Measurements from ENCODE around the gene KDM4C.
A peak's percentile ranks its signal among the peaks of the same experiment; 100 is the strongest.

The KDM4C gene

DNA sequence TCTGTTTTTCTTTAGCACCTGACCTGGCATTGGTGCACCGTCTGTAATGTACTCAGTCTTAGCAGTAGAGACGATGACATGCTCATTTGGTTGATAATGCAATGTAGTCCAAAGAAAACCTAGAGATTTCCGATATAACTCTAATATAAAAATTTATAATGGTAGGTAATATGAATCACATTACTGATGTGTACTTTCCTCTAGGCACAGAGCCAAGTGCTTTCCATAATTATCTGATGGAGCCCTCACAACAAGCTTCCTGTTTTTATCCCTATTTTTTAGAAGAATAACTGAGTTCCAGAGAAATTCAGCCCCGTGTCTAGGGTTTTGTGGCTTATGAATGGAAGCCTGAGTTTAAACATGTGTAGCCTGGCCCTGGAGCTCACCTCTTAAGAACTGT is 53.7 kb downstream of the KDM4C start:
- DNase-seq: no peak

DNA sequence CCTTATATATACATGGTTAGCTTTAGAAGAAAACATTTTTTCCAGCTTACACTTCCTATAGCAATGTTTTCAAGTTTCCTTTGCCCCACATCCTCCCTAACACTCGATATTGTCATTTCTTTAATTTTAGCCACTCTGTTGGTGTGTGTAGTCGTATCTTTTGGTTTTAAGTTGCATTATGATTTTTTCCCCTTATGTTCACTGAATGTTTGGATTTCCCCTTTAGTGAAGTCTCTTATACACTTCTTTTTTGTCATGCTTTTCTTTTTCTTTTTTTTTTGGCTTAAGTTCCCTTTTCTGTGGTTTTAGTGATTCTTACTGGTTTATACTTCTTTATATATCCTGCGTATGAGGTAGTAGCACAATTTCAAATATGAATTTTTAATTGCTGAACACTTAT is 58.8 kb downstream of the KDM4C start:
- DNase-seq: no peak

DNA sequence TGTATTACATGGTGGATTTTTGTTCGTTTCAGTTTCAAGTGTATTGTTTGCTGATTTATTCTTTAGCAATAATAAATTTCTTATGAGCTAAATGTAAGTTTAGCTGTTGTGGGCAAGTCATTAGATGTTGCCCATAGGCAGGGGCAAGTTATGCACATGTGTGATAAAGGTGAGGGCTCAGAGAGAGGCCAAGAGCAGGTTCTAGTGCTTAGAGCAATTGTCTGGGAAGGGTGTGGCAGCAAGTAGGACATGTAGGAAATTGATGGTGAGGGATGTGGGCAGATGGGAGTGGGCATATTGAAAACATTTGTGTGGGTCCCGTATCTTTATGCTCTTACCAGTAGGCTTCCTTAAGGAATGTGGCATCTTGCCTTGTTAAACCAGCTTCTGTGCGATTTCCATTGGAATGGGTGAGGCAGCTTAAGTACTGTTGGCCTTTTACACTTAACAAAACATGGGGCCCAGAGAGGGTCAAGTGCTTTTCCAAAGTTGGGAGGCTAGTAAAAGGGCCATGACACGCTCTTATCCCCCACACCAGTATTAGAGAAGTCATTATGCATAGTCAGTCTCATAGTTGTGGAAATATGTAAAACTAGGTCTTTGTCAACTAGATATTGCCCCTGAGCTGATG is 60.6 kb downstream of the KDM4C start:
- no peak for DNase-seq

DNA sequence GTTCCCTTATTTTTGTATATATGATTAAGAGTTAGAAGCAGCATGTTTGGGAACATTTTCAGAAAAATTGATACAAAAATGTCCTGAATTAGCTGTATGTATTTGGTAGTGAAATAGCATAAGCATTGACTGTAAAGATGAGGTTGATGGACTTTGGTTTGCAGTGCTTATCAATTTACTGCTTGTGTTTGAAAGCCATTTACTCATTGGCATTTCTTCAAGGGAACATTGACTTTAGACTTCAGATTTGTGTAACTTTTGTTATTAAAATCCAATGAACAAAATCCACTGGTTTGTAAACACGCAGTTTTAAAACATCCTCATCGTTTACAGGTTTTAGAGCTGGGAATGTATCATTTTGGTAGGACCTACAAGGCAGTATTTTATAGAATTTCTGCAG is 61.3 kb downstream of the KDM4C start:
- DNase-seq: no peak

DNA sequence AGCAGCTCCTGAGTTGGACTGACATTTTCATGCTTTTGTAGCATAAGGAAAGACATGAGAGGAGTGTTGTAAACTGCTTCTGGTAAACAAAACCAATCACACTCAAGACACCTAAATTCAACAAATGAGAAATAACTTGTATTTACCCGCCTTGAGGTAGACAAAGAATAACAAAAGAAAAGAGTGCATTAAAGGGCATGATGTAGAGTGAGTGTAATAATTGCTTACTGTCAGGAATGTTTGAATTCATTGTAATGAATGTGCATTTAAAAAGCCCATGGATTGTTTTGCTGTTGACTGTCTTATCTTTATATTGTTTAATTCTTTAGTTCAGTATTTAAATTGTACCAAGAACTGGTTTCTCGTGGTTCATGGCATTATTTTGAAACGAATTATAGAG is 61.8 kb downstream of the KDM4C start:
- no peak for DNase-seq

DNA sequence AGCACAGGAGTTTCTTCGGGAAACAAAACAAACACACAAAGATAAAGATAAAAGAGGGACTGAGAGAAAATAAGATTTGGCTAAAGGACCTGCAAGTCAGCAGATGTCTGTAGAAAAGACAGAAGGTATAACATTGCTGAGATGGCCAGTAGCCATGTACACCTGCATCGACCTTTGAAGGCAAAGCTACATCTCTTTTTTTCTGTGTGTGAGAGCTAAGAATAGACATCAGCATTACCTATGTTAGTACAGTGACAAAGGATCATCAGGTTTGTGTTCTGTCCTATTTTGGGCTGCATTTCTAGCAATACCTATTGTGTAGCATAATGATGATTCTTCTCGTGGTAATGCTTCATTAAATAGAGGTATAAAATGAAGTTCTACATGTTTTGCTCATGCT is 64.9 kb downstream of the KDM4C start:
- DNase-seq: no peak

DNA sequence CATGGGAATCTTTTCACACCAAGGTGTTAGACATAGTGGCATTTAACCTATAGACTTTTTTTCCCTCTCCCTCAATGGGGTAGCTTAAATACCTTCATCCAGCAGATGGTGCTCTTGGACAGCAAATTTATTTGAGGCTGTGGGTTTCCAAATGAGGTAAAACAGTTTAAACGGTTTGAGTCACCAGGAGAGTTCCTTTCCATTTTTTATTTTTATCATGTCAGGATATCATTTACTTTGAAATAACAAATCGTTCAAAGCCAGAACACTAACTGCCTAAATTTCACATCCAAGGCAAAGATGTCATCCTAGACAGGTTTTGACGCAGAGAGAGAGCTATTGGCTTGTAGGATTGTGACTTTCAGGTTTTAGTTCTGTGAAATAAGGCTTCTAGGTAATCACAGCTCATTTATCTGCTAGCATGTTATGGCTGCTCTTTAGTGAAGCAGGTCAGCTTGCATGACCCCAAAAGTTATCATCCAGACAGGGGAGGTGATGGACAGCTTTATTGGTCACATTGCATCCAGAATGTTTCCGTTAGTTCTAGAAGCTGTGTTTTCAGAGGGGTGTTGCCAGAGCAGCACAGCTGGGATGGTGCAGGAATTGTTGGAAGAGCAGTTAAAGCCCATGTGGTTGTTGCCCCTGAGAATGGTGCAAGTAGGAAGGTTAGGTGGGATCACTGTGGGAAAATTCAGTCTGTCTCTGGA is 69.8 kb downstream of the KDM4C start:
- DNase-seq: peak; percentile 76

DNA sequence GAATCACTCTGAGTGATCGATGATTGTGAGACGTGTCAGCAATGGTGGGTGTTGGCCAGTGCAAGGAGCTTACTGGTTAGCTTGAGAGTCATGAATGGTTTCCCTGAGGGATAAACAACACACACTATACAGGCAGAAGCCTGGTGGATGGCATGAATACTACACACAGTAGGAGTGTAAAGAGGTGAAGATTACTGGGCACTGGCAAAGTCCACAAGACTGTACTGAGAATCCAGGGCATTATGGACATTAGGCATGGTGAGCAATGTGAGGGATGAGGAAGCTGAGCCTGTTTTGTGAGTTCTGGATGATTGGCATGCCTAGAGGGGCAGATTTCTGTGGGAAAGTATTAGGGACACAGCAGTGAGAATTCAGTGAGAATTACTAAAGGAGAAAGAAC is 71.3 kb downstream of the KDM4C start:
- no peak for DNase-seq

DNA sequence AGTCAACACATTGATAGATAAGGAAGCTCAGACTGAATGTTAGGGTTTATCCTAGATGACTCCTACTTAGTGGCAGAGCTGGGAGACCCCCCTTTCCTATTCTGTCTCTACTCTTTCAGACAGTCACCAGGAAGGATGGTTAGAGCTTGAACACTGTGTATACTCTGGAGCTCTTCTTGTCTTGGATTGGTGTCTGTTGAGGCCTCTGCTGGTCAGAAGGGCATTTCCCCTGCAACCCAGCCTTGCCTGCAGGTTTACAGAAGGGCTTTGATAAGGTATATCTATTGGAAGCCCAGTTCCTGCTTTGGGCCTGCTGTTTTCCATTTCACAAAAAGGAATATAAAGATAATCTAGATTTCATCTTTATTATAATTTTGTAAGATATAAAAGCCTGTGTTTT is 71.8 kb downstream of the KDM4C start:
- no peak for DNase-seq

DNA sequence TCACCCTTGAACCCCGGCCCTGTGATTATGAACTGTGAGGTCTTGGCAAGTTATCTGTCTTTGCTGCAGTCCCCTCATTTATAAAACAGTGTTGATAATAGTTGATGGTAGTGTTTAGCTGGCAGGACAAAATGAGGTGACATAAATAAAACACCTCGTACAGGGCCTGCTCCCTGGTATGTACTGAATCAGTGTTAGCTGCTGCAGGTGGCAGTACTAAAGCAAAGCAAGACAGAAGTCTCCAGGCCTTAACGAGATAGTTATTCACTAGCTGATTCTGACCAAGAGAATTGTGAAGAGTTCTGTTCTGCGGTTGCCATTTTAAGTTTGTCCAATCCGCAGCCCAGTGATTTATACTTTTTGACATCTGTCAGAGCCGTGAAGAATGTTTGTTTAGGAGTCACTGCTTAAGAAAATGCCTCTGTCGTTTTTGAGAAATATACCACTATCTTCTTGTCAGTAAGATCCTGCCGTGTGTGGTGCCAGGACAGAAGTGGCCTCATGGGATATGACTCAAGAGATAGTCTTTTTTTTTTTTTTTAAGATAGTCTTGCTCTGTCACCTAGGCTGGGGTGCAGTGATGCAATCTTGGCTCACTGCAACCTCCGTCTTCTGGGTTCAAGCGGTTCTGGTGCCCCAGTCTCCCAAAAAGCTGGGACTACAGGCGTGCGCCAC is 75.9 kb downstream of the KDM4C start:
- no peak for DNase-seq

DNA sequence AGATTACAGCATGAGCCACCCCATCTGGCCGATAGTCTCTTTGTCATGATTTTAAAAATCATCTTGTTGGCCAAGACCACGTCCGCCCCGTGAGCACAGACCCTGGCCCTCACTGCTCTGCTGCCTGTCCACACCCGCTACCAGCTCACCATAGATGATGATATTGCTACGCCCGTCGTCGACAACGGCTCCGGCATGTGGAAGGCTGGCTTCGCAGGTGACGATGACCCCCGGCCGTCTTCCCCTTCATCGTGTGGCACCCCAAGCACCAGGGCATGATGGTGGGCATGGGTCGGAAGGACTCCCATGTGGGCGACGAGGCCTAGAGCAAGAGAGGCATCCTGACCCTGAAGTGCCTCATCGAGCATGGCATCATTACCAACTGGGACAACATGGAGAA is 76.5 kb downstream of the KDM4C start:
- DNase-seq: no peak

DNA sequence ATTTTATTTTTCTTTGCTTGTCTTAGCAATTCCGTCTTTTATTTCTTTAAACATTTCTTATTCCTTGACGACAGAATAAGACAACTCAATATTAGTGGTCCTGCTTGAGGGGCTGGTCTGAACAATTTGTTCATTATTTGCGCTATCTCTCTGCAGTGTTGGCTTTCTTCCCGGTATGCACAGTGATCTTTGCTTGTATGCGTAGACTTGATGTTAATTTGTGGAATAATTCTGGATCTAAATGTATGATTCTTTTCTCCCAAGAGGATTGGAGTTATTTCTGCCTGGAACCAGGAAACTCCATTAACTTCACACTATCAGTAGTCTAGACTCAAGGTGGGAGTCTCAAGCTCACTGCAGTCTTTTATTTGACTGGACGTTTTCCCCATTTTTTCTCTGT is 80.4 kb downstream of the KDM4C start:
- DNase-seq: no peak

DNA sequence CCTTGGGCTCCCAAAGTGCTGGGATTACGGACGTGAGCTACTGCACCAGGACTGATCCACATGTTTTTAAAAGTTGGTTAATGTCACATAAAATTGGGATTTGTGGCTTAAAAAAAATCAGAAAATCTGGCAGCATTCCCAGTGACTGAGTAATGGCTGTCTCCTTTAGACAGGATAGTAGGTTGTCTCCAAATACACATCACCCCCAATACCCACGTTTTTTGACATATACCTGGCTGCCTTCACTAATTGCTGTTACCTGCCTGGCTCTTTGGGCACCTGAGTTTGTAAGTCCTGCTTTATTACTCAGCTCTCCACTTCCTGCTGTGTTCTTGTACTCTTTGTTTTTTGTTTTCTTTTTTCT is 84.8 kb downstream of the KDM4C start:
- DNase-seq: no peak

DNA sequence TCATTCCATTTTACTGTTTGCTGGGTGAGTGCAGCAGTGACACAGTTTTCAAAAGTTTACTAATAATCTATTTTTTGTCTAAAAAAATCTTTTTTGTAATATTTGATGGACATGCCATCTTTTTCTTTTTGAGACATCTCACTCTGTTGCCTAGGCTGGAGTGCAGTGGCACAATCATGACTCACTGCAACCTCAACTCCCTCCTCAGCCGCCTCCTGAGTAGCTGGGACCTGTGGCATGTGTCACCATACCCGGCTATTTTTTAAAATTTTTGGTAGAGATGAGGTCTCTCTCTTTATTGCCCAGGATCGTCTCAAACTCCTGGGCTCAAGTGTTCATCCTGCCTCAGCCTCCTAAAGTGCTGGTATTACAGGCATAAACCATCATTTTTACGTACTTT is 86.0 kb downstream of the KDM4C start:
- DNase-seq: no peak

DNA sequence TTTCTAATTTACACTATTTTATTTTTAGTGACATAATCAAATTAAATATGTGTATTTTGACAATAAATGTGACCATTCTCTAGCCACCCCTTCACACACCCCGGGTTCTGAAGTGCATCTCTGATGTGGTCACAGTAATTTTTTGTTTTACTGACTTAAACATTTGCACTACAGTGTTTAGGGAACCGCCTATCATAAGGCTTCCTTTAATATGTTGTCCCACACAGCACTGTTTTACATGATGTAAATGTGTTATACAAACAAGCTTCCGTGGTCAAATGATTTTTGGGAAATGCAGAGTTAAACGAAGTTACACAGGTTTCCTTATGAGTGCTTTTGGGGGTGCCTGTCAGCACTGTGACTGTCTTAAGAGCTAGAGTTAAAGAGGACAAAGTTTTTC is 86.5 kb downstream of the KDM4C start:
- DNase-seq: no peak

DNA sequence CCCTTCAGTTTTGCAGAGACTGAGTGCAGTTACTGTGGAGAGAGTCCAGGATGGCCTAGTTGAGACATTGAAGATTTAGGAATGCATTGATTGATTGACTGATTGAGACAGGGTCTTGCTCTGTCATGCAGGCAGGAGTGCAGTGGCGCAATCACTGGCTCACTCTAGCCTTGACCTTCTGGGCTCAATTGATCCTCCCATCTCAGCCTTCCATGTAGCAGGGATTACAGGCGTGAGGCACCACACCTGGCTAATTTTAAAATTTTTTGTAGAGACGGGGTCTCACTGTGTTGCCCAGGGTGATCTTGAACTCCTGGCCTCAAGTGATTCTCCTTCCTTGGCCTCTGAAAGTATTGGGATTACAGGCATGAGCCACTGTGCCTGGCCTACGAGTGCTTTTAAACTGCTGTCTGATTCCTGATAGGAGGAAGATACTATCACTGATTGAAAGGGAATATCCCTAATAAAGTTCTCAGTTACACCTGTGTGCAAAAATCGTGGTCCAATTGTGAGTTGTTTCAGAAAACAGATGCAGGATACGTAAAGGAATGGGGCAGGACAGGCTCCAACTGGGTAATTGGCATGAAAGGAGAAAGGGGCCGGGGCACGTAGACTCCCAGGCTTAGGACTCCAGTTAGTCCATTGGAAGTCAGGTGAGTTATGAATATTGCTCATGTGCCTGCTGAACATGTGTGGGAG is 87.5 kb downstream of the KDM4C start:
- no peak for DNase-seq

DNA sequence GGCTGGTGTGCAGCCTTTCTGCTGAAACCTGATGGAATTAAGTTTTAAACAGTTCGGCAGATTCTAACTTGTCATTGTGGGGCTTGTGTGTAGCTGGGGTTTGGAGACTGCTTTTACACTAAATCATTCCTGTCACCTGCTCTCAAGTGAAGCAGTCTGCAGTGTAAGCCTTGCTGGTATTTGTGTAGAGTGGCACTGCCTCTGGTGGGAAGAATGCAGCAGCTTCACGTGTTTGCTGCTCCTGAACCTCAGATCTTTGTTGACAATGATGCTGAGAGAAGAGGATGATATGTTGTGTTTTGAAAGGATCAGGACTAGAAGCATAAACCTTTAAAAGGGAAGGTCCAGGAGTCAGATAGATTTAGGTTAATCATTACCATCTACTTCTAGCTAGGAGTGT is 88.1 kb downstream of the KDM4C start:
- no peak for DNase-seq

DNA sequence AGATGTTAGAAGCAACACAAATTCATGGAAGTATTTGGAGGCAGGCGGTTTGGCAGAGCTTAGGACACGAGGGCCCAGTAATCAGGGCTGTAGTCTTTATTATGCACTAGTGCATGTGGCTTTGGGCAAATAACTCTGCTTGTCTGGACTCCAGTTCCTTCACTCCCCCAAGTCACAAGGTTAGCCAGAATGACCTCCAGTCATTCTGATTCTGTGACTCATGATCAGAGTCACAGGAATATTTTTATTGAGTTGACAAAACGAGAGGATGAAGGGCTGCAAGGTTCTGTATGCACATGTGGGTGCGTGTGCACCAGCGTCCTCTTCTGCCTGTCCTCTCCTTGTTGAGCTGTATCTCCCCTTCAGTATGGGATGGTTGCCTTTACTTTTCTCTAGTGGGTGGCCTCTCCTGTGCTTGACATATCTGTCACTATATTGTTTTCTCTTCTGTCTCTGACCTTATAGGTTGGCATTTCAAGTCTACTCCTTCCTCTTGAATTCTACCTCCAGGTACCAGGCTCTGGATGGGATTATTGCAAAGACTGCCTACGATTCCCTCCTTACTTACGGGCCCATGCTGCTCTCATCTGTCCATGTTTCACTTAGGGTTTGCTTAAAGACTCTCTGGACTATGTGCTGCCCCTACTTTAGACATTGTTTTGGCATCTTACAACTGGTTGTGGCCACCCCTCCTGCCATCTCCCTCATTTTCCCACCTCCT is 94.6 kb downstream of the KDM4C start:
- no peak for DNase-seq

DNA sequence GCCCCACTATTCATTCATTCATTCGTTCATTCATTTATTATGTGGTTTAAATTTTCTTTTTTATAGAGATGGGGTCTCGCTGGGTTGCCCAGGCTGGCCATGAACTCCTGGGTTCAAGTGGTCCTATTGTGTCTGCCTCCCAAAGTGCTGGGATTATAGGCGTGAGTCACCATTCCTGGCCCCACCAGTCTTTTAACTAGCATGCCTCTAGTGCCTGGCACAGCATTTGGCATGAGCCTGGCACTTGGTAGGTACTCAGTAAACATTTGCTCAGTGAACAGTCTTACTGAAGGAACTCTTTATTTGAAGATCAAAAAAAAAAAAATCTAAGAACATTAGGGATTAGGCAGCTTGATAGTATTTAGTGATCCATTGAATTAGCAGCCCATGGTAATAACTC is 98.1 kb downstream of the KDM4C start:
- no peak for DNase-seq

DNA sequence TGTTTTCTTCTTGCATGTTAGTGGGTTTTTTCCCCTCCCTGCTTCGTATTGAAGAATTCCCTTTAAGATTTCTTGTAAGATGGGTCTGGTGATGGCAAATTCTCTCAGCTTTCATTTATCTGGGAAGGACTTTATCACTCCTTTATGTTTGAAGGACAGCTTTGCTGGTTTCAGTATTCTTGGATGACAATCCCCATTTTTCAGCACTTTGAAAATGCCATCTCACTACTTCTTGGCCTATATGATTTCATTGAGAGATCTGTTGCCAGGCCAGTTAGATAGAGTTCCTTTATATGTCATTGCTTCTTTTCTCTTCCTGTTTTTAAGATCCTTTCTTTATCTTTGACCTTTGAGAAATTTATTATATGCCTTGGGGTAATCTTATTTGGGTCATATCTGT is 106.3 kb downstream of the KDM4C start:
- DNase-seq: no peak

DNA sequence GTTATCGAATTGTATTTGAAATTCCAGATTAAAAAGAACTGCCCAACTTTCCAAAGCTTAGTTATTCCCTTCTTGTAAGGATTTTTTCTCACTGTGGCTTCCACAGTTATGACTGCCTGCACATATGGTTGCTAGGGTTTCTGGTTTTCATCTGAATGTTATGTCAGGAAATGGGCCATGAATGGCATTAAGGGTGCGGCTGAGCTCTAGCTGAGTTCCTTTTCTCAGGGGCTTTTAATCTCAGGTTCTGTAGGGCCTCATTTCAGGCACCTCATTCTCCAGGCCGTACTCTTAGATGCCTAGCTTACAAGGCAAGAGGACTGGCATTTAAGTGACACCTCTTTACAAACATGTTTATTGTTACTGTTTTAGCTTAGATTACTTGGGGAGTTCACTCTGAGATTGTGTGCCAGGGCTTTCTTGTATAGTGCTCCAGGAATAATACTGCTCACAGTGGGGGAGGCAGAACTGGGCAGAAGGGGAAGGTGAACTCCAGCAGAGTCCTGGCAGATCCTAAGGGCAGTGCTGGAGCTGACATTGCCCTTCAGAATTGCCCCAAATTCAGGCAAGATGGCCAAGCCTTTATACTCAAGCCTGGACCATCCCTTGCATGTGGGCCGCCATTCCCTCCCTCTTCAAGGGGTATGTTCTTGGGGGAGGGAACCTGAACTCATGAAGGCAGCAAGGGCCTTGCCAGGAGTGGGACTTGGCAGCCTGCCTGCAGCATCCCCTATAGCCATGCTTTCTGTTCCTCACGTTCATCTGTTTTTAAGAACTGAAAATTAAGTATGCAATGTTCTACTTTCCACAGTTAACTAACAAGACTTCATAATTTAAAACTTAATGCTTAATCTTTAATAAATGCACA is 111.5 kb downstream of the KDM4C start:
- DNase-seq: no peak

DNA sequence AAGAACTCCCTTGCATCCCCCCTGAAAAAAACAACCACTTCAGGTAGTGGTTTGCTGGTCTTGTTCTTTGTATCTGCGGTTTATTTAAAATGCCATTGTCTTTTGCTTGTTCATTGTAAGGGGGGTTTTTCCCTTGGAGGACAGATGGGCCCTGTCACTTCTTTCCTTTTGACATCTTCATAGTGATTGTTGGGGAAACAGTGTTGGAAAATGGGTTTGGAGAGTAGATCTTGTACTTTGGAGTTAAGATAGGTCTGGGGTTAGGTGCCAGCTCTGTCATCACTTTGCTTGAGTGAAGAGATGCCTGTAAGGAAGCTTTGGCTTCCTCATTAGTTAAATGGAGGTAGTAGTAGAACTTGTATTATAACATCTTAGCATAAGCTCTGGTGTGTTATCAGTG is 112.4 kb downstream of the KDM4C start:
- DNase-seq: no peak
